NCI-H1417 (cell line): ENCODE measurements around the gene CUBN.

ENCODE experiments used
- DNase-seq, 3 experiments: peaks; one replicate each; lab custom pipeline; 2025; lab: John Stamatoyannopoulos, UW

Gene CUBN

DNA sequence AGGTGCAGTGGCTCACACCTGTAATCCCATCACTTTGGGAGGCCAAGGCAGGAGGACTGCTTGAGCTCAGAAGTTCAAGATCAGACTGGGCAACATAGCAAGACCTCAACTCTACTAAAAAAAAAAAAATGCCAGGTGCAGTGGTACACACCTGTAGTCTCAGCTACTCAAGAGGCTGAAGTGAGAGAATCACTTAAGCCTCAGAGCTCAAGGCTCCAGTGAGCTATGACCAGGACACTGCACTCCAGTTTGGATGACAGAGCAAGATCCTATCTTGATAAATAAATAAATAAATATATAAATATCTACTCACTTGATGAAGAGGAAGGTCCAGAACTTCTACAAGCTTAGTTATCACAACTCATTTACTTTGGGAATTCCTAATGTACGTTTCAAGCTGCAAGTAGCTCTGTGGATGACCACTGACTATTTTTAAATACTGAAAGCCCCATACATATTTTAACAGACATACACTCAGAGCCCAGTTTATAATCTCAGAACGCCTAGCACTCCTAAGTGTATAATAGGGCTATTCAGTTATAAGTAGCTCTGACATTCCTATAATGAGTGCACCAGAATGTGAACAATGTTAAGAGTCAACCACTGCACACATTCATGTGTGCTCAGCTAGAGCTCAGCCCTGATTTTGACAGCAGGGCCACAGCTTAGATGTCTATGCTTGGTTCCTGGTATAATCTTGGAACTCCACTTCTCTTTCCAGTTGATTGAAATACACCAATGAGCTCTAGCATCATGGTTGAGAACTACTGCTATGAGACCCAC, 119.1 kb downstream of the CUBN start:
- DNase-seq, result no peak

DNA sequence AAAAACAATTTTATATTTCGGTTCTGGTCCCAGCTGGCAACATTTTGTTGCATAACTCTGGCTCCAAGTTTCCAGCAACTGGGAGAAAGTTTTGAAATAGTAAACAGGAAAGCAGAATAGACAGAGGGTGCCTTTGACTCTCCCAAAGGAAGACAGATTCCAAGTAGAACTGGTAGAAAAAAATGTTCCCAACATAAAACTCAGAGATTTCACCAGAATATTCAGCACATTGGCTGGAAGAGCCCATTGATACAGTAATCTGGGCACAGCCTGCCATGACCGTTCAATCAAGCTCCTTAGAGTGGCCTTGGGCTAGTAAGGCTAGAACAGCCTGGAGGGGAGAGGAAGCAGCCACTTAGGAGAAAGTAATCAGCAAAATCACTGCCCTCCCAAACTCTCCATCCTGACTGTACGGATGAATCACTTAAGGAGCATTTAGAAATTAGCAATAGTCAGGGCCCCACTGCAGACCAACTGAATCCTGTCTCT, 120.4 kb downstream of the CUBN start:
- no peak for DNase-seq

DNA sequence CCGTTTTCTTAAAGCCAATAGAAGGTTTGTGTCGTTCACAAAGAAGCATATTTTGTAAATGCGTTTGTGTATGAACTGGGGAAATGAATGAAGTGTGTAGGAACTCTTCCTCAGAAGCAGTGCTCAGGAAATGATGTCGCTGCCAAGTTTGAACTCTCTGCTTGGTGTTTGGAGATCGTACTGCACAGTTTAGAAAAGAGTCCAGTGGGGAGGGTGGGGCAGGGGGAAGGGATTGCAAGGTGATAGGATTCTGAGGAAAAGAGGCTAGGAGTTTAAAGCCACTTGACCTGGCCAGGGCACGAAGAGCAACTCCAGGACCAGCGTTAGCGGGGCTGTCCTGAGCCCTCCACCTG, 122.2 kb downstream of the CUBN start:
- DNase-seq, result no peak

DNA sequence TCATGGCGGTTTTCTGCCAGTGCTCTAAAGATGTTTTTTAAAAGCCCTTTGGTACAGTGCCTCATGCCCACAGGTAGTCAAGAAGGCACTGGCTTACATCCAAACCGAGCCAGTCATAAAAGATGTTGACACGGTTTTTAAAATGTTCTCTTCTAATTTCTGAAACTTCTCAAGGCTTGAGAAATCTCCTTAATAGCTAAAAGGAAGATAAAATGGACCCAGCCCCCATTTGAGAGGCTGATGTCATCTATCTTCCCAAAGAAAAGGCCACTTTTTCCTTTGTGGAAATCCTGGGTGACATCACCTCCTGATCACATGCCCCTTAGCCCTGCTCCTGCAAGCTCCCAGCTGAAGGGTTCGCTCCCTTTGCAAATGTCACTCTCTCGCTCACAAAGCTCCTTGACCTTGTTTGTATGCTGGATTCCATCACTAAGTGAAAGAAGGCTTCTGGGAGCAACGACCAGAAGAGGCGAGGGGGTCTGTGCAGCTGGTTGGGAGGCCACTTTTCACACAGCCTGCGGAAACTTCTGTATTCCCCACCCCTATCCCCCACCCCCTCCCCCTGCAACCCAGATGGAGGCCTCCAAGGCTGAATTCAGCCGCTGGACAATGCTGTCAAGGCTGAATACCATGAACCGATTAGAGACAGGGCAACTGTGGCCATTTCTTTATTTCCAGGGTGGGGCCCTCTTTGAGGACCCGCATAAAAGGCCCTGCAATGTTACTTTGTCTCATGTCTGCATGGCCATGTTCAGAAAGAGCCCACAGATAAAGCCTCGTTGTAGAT, 122.8 kb downstream of the CUBN start:
- no peak for DNase-seq

DNA sequence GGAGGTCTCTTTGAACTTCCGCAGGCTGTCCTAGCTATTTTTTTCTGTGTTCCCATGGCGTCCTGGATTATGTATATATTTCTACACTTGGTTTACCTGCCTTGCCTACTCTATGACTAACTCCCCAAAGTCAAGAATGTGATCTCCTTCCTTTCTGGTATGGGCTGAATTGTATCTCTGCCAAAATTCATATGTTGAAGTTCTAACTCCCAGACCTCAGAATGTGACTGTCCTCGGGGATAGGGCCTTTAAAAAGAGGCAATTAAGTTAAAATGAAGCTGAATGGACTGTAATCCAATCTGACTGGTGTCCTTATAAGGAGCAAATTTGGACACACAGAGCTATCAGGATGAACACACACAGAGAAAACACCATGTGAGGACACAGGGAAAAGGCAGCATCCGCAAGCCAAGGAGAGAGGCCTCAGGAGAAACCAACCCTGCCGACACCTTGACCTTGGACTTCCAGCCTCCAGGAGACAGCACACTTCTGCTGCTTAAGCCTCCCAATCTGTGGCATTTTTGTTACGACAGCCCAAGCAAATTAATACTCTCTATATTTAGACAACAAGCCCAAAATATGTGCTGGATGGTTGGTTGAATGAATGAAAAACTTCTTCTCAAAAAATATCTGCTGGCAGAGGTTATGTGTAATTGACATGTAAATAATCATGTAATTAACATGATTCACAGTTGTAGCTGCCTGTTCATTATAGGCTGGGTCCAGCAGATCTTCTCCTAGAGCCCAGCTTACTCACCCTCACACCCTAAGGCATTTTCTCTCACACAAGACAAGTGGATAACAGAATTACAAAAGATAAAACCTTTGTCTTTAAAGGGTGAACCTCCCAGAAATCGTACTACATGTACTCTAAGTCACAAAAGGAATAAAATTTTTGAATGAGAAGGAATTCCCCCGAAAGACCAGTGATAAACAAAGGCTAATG, 123.7 kb downstream of the CUBN start:
- no peak for DNase-seq

DNA sequence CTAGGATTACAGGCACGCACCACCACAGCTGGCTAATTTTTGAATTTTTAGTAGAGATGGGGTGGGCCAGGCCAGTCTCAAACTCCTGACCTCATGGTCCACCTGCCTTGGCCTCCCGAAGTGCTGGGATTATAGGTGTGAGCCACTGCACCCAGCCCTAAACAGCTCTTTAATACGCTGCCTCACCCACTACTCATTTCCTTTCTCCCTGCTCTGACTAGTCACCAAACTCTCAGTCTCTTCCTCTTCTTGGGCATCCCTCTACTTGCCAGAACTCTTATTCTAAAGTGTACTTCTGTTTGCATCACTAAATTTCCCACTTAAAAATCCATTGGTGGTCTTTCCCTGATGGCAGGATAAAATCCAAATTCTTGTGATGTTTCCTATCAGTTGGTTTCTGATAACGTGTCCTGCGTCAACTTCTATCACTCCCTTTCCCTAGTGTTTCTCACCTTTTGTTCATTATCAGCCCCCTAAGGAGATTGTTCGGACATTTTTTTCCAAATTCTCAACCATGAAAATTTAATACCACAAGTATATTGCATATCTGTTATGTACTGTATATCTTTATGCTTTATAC, 124.7 kb downstream of the CUBN start:
- DNase-seq, result no peak

DNA sequence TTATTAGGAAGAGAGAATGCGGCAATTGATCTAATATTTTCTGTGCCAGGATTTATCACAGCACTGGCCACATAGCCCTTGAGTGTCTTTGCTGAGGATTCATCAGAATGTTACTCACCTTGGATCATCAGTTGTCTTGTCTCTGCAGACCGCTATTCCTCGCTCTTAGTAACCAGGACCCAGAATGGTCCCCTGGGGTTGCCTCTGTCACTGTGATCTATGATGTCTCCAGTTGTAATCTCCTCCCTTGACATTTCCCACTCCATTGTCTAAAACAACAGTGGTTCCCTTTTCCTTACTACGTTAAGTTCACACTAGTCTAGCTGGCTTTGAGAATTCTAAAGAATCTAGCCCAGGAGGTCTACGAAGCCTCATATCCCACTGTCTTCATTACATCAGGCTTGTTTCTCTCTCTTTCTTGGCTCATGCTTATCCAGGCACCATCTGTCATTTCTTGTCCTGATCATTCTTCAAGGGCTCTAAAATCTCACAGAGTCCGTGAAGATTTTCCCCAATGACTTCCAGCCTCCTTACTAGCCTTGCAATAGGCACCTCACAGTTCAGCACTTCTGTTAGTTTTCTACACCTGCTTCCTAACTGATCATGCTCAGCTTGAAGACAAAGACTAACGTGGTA, 125.8 kb downstream of the CUBN start:
- DNase-seq, result no peak

DNA sequence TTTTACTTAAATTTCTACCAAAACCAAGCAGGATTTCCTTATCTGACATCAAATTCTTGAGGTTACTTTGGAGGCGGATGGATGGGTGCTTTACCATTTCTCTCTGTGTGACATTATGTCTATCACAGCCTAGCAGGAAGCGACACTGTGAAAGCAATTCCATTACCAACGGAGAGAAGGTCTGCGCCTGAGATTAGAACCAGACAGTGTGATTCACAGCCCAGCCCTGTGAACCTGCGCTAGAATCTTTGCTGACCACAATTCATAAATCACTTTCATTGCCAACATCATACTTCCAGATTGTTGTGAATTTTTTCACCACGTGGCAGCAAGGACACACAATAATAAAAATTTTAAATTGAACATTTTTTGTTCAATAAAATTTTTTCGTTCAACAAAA, 126.5 kb downstream of the CUBN start:
- no peak for DNase-seq

DNA sequence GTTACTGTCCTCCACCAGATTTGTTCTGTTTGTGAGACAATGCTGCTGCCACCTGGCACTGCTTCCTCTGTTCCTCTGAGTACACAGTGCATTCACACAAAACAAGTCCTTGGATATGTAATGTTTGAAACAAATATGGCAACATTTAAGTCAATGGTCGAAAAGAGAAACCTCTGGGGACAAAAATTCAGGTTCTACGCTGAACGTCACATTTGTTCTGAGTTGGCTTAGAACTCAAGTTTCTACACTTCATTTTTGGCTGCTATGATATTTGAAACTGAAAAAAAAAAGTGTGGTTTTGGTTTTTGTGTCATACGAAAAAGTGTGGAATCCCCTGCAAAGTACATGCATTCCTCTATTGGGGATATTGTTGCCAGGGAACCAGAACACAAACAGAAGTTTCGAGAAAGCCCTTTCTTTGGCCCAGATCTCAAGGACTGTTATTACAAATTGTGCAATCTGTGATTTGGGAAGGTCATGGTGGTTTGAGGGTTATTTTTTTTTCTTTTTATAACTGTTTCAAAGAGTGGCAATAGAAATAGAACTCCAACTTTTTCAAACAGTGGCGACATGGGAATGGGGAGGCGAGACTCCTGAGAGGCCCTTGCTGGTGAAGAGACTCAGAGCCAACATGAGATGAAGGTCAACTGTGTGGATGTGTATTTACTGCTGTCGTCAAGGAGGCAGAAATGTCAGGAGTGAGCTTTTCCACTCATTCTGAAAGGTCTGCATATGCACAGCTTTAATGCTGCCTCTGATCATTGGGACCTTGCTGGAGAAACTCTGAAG, 127.5 kb downstream of the CUBN start:
- DNase-seq, result no peak

DNA sequence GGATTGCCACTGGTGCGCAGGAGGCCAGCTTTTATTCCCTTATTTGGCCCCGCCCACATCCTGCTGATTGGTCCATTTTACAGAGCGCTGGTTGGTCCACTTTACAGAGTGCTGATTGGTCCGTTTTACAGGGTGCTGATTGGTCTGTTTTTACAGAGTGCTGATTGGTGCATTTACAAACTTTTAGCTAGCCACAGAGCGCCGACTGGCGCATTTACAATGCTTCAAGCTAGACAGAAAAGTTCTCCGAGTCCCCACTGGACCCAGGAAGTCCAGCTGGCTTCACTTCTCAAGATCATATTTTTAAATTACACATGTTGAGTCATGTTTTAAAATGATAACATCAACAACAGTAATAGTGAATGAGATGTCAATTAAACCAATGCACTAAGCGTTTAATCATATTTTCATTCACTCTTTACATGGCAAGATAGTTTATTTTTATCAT, 128.3 kb downstream of the CUBN start:
- no peak for DNase-seq

DNA sequence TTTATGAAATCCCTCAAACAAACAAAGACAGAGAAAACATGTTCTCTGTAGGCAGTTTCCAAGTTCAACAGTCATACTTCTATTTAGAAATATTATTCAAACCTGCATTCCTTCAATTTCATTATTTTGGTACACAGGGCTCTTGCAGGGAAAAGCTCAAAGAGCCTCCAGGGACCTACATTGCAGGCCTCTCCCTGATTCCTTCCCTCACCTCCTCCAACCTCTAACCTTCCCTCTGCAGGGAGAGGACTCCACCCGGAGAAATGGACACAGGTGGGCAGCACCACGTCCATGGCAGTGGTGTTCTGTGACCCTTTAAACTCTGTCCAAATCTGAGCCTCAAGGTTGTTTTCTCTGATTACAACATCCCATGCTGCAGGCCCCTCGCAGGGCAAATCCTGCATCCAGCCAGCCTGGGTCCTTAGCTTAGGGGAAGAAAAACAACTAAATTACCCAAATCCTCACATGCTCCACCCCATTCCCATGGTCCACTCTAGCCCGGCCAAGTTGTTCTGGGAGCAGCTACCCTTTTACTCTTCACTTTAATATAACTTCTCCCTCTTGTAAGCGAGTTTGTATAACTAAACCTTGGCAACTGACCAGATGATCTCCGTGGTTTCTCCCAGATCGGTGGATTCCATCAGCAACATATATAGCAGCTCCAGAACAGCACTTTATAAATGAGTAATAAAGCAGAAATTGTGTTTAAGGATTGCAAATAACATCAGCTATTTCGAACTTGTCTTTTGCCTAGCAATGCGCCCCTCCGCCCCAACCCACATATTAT, 129.8 kb downstream of the CUBN start:
- no peak for DNase-seq

DNA sequence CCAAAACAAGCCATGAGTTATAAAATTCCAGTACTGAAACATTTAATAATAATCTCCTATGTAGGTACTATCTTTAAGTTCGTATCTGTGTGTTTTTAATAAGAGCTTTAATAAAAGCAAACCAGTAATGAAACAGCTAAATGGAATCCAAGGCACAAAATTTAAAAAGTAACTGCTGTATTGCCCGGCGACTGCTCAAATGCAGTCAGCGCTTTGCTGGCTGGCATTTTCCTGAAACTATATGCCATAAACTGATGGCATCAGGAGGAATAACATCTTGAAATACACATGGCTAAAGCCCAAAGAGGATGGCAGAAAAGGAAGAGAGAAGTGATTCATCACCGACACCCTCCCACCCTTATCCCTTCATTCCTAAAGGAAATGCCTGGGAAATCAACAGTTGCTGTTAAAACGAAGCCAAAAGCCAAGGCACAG, 133.1 kb downstream of the CUBN start:
- DNase-seq, result no peak

DNA sequence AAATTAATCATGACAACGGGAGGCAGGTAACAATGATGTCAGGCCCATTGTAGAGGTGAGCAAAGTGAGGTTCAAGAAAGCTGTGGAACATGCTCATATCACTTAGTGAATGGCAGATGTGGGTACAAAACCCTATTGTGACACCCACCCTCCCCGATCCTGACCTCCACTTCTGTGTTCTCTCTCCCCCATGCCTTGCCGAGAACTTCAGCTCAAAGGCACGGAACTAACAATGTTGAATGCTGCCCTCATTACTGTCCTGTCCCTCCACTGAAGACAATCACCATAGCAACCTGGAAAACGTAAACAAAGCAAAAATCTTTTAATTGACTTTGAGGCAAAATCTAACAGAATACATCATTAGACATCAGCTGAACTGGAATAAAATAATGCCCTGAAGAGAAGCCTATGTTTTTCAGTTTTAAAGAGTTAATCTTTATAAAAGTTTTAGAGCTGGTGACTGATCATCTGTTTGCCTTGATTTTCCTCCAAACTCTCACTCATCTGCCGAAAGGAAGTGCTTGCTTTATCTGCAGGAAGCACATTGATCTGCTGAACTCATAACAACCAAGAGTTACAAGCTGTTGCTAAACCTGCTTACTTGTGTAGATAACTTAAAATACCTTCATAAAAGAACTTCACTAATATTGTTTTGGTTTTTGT, 133.6 kb downstream of the CUBN start:
- DNase-seq, result no peak

DNA sequence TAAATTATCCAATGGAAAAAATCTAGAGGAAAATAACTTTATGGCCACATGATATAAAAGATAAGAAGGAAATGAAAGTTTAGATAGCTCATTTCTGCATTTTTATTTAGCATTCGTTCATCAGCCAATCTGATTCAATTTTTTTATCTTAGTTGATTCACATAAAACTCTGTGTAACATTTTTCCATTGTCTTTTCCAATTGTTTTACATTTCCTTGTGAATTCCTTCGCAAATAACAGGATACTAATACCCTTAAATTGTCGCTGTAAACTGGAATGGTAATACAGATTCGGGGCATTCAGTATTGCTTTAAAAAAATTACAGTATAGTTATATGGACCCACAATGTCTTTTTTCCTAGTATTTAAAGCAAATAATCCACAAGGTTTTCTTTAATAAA, 136.4 kb downstream of the CUBN start:
- no peak for DNase-seq

DNA sequence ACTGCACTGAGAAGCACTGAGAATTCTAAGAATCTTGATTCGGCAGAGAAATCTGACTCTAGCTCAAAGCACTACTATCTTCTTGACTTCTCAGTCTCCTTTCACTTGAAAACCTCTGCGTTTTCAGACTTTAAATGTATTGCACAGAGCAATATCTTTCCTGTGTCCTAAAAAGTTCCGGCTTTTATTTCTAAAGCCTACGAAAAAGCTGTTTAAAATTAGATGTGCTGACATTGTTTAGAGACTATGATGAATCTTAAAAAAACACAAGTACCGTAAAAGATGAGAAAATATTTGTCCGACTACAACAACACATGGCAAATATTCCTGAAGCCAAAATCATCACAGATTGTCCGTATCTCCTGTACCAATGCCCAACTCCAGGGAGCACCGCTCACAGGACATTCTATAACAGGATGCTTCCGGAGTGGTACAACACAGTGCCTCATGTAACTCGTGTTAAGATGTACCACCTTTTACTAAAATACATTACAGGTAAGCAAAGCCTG, 136.9 kb downstream of the CUBN start:
- no peak for DNase-seq

DNA sequence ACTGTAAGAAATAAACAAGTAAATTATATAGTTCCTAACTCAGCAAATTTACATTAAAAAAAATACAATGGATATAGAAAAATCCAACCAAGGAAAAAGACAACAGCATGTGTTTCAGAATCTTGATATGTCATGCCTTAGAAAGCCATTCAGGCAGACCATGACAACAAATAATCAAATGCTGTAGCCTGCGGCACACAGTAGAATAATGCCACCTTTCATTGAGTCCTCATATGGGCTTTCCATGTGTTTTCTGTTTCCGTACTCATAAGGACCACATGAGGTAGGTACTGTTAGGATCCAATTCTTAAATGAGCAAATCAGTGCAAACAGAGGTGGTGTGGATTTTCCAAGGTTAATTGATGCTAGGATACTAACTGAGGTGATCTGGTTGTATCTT, 138.6 kb downstream of the CUBN start:
- no peak for DNase-seq

DNA sequence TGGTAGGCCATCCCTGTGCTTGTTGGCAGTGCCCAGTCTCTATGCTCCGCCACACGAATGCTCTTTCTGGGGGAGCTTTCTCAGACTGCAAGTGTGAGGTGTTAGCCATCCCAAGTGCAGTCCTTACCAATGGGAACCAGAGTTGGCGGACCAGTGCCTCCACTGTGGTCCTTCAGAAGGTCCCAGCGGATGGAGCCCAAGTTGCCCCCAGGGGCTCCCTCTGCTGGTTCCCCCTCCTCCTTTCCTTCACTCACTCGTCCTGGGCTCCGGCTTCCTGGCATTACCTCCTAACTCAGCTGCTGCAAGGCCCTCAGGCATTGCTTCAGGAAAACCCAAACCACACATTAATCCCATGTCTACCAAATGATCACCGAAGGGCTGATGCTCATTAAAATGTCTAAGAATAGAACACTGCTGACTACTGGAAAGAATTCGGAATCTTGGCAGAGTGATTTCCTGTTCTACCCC, 139.8 kb downstream of the CUBN start:
- no peak for DNase-seq

DNA sequence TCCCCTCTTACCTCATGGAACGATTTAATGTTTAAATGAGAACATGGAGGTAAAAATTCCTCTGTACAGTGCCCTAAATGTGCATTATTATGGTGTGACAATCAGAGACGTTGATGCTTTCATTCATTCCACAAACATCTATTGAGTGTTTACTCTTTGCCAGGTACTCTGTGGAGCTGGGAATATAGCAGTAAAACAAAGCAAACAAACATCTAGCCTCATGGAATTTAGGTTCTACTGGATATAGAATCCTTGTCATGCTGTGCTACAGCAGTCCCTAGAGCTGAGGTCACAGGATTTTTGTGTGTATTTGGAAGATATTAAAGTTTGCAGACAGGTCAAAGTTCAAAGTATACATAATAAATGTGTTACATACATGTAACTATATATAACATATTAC, 140.7 kb downstream of the CUBN start:
- DNase-seq, result no peak
